Heart left ventricle (tissue), 13 donors: ENCODE results near the gene NSUN2.

Experiments used
- POLR2A ChIP-seq, 2 donors: fragments of 450-650 bp; IDR thresholded peaks; one replicate each; pipeline ENCODE4 v1.6.1; 2017; ENCODE audit warnings: antibody characterized with exemption in 2 of 2, mild to moderate bottlenecking in 2 of 2, moderate library complexity in 2 of 2
- TF ChIP-seq, protein P1 (sequence below), 12 donors: fragments of 200-600 bp; sonication (generic) in 4 of 12; IDR thresholded peaks; one replicate each; pipeline versions ENCODE4 v1.5.0 to v1.8.0; 2018 to 2022; ENCODE audit warnings: antibody characterized with exemption in 12 of 12, mild to moderate bottlenecking in 5 of 12
- donor health status: ischemic (EF 13 %, LVEDD 7.1; RV severe dilation, severe dysfunction).
- donor health status: DM: no; HTN: yes; CAD: no.
- donor health status: DM: no; HTN: no; CAD: no.
- donor health status: ischemic (EF 25% LVEDD 6.9; RV normal size, moderate dysfunction).
- donor health status: ischemic (EF 25% LVEDD 5.7; RV mildly dilated, moderate dysfunction).
- donor health status: ischemic (EF 35%, LVEDD 5.7; RV mildly dilated, moderate dysfunction).
- donor health status: nonischemic (EF 11% LVEDD 7.7; RV severe dilation, severe dysfunction).
- donor health status: DM: yes; HTN: yes; CAD: no.
- donor health status: PGD.
- donor health status: ischemic (EF 29% LVEDD 5.4; RV normal size, mild dysfunction).
- donor health status: nonischemic (EF 23%, LVEDD 6.1; RV moderate dilation, normal function).

DNA sequence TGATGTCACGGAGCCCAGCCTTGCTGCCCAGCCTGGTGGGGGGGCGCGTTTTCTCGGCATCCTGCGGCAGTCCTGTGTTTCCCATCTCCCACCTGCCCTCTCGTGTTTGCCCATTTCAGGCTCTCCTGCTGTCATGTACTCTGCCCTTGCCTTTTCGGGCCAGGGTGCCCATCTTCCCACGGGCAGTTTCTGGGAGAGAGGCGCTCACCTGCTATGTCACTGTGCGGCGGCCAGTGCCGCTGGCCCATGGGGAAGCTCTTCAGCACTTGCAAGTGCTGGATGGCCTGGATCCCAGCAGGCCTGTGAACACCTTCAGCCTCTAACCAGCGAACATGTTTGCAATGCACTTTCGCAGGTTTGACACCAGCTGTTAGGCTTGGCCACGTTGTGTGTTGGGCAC is 33.9 kb upstream of the NSUN2 start:
- TF ChIP-seq POLR2A (IDR thresholded peaks at IDR 0.05): no peak
- TF ChIP-seq, protein P1, sequence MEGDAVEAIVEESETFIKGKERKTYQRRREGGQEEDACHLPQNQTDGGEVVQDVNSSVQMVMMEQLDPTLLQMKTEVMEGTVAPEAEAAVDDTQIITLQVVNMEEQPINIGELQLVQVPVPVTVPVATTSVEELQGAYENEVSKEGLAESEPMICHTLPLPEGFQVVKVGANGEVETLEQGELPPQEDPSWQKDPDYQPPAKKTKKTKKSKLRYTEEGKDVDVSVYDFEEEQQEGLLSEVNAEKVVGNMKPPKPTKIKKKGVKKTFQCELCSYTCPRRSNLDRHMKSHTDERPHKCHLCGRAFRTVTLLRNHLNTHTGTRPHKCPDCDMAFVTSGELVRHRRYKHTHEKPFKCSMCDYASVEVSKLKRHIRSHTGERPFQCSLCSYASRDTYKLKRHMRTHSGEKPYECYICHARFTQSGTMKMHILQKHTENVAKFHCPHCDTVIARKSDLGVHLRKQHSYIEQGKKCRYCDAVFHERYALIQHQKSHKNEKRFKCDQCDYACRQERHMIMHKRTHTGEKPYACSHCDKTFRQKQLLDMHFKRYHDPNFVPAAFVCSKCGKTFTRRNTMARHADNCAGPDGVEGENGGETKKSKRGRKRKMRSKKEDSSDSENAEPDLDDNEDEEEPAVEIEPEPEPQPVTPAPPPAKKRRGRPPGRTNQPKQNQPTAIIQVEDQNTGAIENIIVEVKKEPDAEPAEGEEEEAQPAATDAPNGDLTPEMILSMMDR (IDR thresholded peaks at IDR 0.05): no peak
